ENCODE data around the gene NME3.

- TF ChIP-seq JUND (IDR thresholded peaks at IDR 0.05; ENCODE audit: low read depth, low read length), result no peak
- no peak for TF ChIP-seq NR2C2 (IDR thresholded peaks at IDR 0.05; ENCODE audit: borderline replicate concordance, control insufficient read depth, insufficient read length, low read depth)
Measured at GRCh38 chr16:1772362-1772907, 1.1 kb upstream of the NME3 start, which contains the start of gene EME2.

Data from GM12878 (cell line).